Measurements from ENCODE around the gene SLC25A33.
"Not testable (repeated sequence)": the region's sequence is repeated elsewhere in the genome, so short reads cannot be mapped to it uniquely, and the experiment has no call there.

Gene SLC25A33

GRCh38 chr1:9602794-9603167 is 63.5 kb downstream of the SLC25A33 start:
- no peak for DNase-seq

- no peak for DNase-seq
Observed at GRCh38 chr1:9603307-9603706, 64.0 kb downstream of the SLC25A33 start.

GRCh38 chr1:9603766-9604753 is 64.8 kb downstream of the SLC25A33 start:
- DNase-seq, result no peak

- no peak for DNase-seq
Observed at GRCh38 chr1:9604836-9605235, 65.6 kb downstream of the SLC25A33 start.

- no peak for DNase-seq
Observed at GRCh38 chr1:9605946-9606455, 66.7 kb downstream of the SLC25A33 start.

GRCh38 chr1:9606458-9606857 is 67.2 kb downstream of the SLC25A33 start:
- DNase-seq, result no peak

- DNase-seq, result no peak
Observed at GRCh38 chr1:9606948-9607347, 67.7 kb downstream of the SLC25A33 start.

- no peak for DNase-seq
Observed at GRCh38 chr1:9607352-9607751, 68.1 kb downstream of the SLC25A33 start.

- DNase-seq, result no peak
Observed at GRCh38 chr1:9609998-9610397, 70.7 kb downstream of the SLC25A33 start.

- DNase-seq, result no peak
Observed at GRCh38 chr1:9610548-9610947, 71.3 kb downstream of the SLC25A33 start.

GRCh38 chr1:9611716-9612115 is 72.5 kb downstream of the SLC25A33 start:
- DNase-seq, result no peak

GRCh38 chr1:9612162-9612845 is 73.0 kb downstream of the SLC25A33 start:
- no peak for DNase-seq

GRCh38 chr1:9612871-9613624 is 73.8 kb downstream of the SLC25A33 start:
- DNase-seq, result no peak

GRCh38 chr1:9613625-9614299 is 74.5 kb downstream of the SLC25A33 start:
- no peak for DNase-seq

GRCh38 chr1:9615316-9616063 is 76.2 kb downstream of the SLC25A33 start:
- no peak for DNase-seq

GRCh38 chr1:9618909-9619679 is 79.8 kb downstream of the SLC25A33 start:
- no peak for DNase-seq

GRCh38 chr1:9621032-9621431 is 81.8 kb downstream of the SLC25A33 start:
- no peak for DNase-seq

- no peak for DNase-seq
Observed at GRCh38 chr1:9624081-9624480, 84.8 kb downstream of the SLC25A33 start.

GRCh38 chr1:9625030-9625429 is 85.8 kb downstream of the SLC25A33 start:
- not testable (repeated sequence) for DNase-seq

- no peak for DNase-seq
Observed at GRCh38 chr1:9626201-9626608, 86.9 kb downstream of the SLC25A33 start.
